Measurements from ENCODE around the gene CCDC47.

DNA sequence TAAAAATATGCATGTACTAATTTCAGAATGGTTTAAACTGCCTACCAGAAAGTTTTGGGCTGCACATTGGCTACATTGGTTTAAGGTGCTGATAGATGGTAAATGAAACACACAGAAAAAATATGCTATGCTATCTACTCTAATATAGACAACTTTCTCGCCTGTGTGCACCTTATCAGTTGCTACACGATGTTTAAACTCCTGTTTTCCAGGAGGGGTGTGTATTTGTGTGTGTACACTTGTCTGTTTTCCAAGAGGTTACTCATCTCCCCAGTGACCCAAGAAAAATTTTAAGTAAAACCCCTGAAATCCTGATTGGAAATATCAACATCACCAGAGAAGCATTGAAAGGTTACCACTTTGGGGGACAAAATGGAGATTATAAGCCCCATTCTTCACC is 32.2 kb upstream of the CCDC47 start:
- TF ChIP-seq, protein P1, sequence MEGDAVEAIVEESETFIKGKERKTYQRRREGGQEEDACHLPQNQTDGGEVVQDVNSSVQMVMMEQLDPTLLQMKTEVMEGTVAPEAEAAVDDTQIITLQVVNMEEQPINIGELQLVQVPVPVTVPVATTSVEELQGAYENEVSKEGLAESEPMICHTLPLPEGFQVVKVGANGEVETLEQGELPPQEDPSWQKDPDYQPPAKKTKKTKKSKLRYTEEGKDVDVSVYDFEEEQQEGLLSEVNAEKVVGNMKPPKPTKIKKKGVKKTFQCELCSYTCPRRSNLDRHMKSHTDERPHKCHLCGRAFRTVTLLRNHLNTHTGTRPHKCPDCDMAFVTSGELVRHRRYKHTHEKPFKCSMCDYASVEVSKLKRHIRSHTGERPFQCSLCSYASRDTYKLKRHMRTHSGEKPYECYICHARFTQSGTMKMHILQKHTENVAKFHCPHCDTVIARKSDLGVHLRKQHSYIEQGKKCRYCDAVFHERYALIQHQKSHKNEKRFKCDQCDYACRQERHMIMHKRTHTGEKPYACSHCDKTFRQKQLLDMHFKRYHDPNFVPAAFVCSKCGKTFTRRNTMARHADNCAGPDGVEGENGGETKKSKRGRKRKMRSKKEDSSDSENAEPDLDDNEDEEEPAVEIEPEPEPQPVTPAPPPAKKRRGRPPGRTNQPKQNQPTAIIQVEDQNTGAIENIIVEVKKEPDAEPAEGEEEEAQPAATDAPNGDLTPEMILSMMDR (IDR thresholded peaks at IDR 0.05): no peak
- TF ChIP-seq POLR2A (IDR thresholded peaks at IDR 0.05): no peak

Measured in adrenal gland (tissue), 5 donors.